Upper lobe of left lung (tissue), 4 donors: ENCODE results near the gene FALEC.

Experiments used
- CTCF ChIP-seq, 6 experiments: fragments of 450-650 bp in 4 of 6; fragments of 200-600 bp in 2 of 6; sonication (generic) in 2 of 6; IDR thresholded peaks; one replicate each; pipeline ENCODE4 v1.5.1; 2016 to 2019; ENCODE audit warnings: antibody characterized with exemption in 6 of 6
- EP300 ChIP-seq, 4 donors: sonication (generic); formaldehyde crosslinking; IDR thresholded peaks; one replicate each; pipeline ENCODE4 v1.5.1; 2017; ENCODE audit warnings: antibody characterized with exemption in 4 of 4, control low read depth in 2 of 4

- no peak for TF ChIP-seq EP300 (IDR thresholded peaks at IDR 0.05)
- TF ChIP-seq CTCF (IDR thresholded peaks at IDR 0.05), result no peak
These were observed 38.5 kb downstream of the FALEC start for GRCh38 chr1:150554086-150554452.
